Osteocyte (in vitro differentiated cells): ENCODE data around the gene NOC3L. TPM values are rescaled to one million over a fixed set of nuclear protein-coding genes. Genes with fewer than 3 reads are reported as not detected.

Source experiments
- DNase-seq: peaks from one replicate; pipeline ENCODE4 v3.0.0; 2021; ENCODE audit warnings: mixed read lengths; ENCODE audit not compliant: unreplicated experiment; ENCODE audit errors: extremely low spot score
- H3K27ac Mint-ChIP-seq: one replicate; pipeline ENCODE4 v1.8.0; 2021; ENCODE audit warnings: mild to moderate bottlenecking, mixed read lengths; ENCODE audit not compliant: unreplicated experiment
- H3K27me3 Mint-ChIP-seq: one replicate; pipeline ENCODE4 v1.8.0; 2021; ENCODE audit warnings: mixed read lengths; ENCODE audit not compliant: unreplicated experiment
- H3K36me3 Mint-ChIP-seq: one replicate; pipeline ENCODE4 v1.8.0; 2021; ENCODE audit warnings: mixed read lengths; ENCODE audit not compliant: unreplicated experiment
- H3K4me1 Mint-ChIP-seq: one replicate; pipeline ENCODE4 v1.8.0; 2021; ENCODE audit warnings: mixed read lengths; ENCODE audit not compliant: unreplicated experiment
- H3K4me3 Mint-ChIP-seq: one replicate; pipeline ENCODE4 v1.8.0; 2021; ENCODE audit warnings: mild to moderate bottlenecking, moderate library complexity, mixed read lengths; ENCODE audit not compliant: unreplicated experiment
- H3K9me3 Mint-ChIP-seq: one replicate; pipeline ENCODE4 v1.8.0; 2021; ENCODE audit warnings: mixed read lengths; ENCODE audit not compliant: unreplicated experiment
- total RNA-seq: library from RNA; stranded (reverse); gene quantifications from 2 replicates; pipeline ENCODE4 v1.2.1, GENCODE V29; 2021
- TF ChIP-seq, protein P1 (sequence below): fragments of 200-600 bp; sonication (generic); IDR thresholded peaks from 2 replicates; pipeline ENCODE4 v1.5.0; 2021; ENCODE audit warnings: antibody characterized with exemption, mild to moderate bottlenecking, moderate library complexity

Gene NOC3L
- total RNA-seq, 1 donor from 2014 or later = 15.5 TPM

DNA sequence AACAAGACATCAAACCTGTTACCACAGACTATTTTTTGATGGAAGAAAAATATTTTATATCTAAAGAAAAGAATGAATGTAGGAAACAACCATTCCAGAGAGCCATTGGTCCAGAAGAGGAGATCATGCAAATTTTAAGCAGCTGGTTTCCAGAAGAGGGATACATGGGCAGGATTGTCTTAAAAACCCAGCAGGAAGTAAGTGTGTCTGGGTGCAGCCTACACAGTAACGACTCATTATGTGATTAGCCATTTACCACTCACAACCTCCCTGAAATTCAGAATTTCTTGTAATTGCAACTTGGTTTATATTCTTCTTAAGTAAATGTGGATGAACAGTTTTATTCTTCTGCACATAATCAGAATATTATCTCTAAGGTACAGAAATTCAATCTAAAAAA, 46.2 kb downstream of the NOC3L start:
- H3K36me3 Mint-ChIP-seq = peaks cover 3% of the 10 kb centered on the region
- H3K27ac Mint-ChIP-seq = peak overlapping the region; percentile 90
- no peak overlapping the region for H3K4me3 Mint-ChIP-seq
- DNase-seq = no peak
- no peaks in the 10 kb centered on the region for H3K27me3 Mint-ChIP-seq
- TF ChIP-seq, protein P1, sequence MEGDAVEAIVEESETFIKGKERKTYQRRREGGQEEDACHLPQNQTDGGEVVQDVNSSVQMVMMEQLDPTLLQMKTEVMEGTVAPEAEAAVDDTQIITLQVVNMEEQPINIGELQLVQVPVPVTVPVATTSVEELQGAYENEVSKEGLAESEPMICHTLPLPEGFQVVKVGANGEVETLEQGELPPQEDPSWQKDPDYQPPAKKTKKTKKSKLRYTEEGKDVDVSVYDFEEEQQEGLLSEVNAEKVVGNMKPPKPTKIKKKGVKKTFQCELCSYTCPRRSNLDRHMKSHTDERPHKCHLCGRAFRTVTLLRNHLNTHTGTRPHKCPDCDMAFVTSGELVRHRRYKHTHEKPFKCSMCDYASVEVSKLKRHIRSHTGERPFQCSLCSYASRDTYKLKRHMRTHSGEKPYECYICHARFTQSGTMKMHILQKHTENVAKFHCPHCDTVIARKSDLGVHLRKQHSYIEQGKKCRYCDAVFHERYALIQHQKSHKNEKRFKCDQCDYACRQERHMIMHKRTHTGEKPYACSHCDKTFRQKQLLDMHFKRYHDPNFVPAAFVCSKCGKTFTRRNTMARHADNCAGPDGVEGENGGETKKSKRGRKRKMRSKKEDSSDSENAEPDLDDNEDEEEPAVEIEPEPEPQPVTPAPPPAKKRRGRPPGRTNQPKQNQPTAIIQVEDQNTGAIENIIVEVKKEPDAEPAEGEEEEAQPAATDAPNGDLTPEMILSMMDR = no peak
- no peaks in the 10 kb centered on the region for H3K9me3 Mint-ChIP-seq
- peaks cover 30% of the 10 kb centered on the region for H3K4me1 Mint-ChIP-seq

DNA sequence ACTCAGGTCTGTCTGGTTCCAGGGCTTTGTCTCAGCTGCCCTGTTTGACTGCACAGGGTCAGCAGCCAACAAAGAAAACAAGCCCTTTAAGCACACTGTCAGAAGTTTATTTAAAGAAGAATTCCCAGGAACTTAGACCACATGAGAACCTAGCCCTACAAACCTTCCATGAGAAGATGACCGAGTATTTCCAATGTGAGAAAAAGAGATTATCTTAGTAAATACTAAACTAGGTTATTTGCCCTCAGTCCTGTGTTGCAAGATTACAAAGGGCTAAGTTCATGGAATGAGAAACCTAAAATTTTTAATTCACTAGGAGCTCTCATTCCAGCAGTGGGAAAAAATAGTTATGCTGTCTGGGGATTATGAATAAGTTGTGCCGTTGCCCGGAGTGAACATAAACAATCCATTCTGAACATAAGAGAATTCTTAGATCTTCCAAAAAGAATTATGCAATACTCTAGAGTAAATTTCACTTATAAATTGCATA, 46.7 kb downstream of the NOC3L start:
- H3K4me1 Mint-ChIP-seq = peaks cover 30% of the 10 kb centered on the region
- H3K9me3 Mint-ChIP-seq = no peaks in the 10 kb centered on the region
- H3K36me3 Mint-ChIP-seq = peaks cover 7% of the 10 kb centered on the region
- DNase-seq = no peak
- no peak overlapping the region for H3K4me3 Mint-ChIP-seq
- H3K27ac Mint-ChIP-seq = peak overlapping the region; percentile 90
- TF ChIP-seq, protein P1 = no peak
- no peaks in the 10 kb centered on the region for H3K27me3 Mint-ChIP-seq

DNA sequence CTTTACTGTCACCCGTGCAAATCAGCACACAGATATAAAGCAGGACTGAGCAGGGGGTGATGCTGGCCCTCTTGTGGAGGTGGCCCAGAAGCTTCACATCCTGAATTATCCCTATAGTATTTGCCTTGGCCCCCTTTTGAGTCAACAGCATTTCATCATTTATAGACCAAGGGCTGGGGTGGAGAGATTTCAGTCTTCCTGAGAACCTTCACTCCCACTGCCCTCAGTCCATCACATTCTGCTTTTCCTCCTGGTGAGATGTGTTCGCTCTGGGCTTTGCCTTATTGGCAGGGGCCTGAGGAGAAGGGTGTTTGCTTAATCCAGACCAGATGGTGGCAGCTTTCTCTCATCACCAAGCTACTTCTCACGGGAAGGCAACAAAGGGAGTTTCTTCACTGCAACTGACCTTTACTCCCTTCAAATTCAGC, 47.7 kb downstream of the NOC3L start:
- Mint-ChIP-seq H3K9me3 (no peaks in the 10 kb centered on the region), H3K36me3 (peaks cover 10% of the 10 kb centered on the region), H3K27ac (peak overlapping the region; percentile 90), H3K4me3 (no peak overlapping the region), H3K4me1 (peaks cover 32% of the 10 kb centered on the region), H3K27me3 (no peaks in the 10 kb centered on the region)
- no peak for DNase-seq
- TF ChIP-seq, protein P1 = peak; percentile 40

DNA sequence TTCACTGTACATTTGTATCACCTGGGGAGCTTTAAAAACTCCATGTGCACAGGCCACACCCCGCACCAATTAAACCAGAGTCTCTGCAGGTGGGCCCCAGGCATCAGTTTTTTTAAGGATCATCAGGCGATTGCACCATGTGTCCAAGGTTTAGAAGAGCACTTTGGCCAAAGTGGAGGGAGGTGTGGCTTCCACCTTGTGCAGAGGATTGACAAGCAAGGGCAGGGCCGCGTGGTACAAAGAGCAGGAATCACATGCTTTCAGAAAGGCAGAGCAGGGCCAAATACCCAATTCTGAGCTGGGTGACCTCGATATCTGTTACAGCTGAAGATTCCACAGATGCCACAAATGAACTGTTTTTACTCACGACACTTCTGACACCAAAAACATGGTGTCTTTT, 52.4 kb downstream of the NOC3L start:
- H3K27ac Mint-ChIP-seq = no peak overlapping the region
- no peak for DNase-seq
- H3K27me3 Mint-ChIP-seq = no peaks in the 10 kb centered on the region
- no peak overlapping the region for H3K4me3 Mint-ChIP-seq
- H3K9me3 Mint-ChIP-seq = no peaks in the 10 kb centered on the region
- H3K36me3 Mint-ChIP-seq = peaks cover 14% of the 10 kb centered on the region
- peaks cover 38% of the 10 kb centered on the region for H3K4me1 Mint-ChIP-seq
- TF ChIP-seq, protein P1 = no peak

GRCh38 chr10:94308866-94309265, 53.9 kb downstream of the NOC3L start:
- no peaks in the 10 kb centered on the region for H3K9me3 Mint-ChIP-seq
- H3K36me3 Mint-ChIP-seq = peaks cover 14% of the 10 kb centered on the region
- peak overlapping the region; percentile 32 for H3K27ac Mint-ChIP-seq
- TF ChIP-seq, protein P1 = no peak
- no peaks in the 10 kb centered on the region for H3K27me3 Mint-ChIP-seq
- peaks cover 24% of the 10 kb centered on the region for H3K4me1 Mint-ChIP-seq
- no peak overlapping the region for H3K4me3 Mint-ChIP-seq
- DNase-seq = no peak
